ENCODE data around the gene CLEC3A. TPM values are rescaled to one million over a fixed set of nuclear protein-coding genes. Genes with fewer than 3 reads are reported as not detected.

The CLEC3A gene
- polyA plus RNA-seq, 1 experiment, result not detected

DNA sequence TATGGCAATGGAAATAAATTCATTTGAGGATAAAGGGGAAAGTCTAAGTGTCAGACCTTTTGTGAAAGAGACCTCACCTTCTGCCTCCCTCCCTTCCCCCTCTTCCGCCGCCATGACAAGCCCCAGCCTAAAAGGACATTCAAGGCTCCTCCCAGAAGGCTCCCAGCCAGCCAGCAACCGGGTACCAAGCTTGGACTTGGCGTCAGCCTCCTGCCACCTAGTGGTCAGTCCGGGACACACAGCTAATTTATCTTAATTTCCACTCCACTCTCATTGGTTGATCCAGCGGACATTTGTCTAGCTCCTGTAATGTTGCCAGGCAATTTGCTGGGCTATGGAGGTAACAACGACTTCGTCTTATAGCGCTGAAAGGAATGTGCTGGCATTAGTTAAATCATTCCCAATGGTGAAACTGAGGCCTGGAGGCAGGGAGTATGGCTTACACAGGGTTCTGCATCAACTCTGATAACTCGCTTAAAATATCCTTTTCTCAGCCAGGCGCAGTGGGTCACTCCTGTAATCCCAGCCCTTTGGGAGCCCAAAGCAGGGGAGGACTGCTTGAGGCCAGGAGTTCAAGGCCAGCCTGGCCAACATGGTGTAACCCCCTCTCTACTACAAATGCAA is 19.3 kb upstream of the CLEC3A start:
- H3K9me3 ChIP-seq (ENCODE audit: control insufficient read depth, insufficient read depth, low read length), result no peaks in the 10 kb centered on the region
- ChIA-PET CTCF (interaction anchor here (0.6 to 4.8 kb wide), 64 partner anchors 10 to 768 kb away, joined by 3 to 92 read pairs (median 4); partner anchors contain the start of gene NUDT7), POLR2A (interaction anchor here (1.0 kb wide), 1 partner anchor 281 kb away, joined by 3 read pairs; the partner anchor contains the start of gene NUDT7)
- TF ChIP-seq, protein P1, sequence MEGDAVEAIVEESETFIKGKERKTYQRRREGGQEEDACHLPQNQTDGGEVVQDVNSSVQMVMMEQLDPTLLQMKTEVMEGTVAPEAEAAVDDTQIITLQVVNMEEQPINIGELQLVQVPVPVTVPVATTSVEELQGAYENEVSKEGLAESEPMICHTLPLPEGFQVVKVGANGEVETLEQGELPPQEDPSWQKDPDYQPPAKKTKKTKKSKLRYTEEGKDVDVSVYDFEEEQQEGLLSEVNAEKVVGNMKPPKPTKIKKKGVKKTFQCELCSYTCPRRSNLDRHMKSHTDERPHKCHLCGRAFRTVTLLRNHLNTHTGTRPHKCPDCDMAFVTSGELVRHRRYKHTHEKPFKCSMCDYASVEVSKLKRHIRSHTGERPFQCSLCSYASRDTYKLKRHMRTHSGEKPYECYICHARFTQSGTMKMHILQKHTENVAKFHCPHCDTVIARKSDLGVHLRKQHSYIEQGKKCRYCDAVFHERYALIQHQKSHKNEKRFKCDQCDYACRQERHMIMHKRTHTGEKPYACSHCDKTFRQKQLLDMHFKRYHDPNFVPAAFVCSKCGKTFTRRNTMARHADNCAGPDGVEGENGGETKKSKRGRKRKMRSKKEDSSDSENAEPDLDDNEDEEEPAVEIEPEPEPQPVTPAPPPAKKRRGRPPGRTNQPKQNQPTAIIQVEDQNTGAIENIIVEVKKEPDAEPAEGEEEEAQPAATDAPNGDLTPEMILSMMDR (IDR thresholded peaks at IDR 0.05; ENCODE audit: low read depth, low read length), result peak; percentile 93
- no peak overlapping the region for H3K4me3 ChIP-seq (ENCODE audit: low read depth, low read length)
- no peak overlapping the region for H3K27ac ChIP-seq (ENCODE audit: low read depth, low read length)
- H3K27me3 ChIP-seq (ENCODE audit: control insufficient read depth, insufficient read depth, low read length), result no peaks in the 10 kb centered on the region
- DNase-seq (ENCODE audit: low read depth, low spot score), result peak; percentile 79

DNA sequence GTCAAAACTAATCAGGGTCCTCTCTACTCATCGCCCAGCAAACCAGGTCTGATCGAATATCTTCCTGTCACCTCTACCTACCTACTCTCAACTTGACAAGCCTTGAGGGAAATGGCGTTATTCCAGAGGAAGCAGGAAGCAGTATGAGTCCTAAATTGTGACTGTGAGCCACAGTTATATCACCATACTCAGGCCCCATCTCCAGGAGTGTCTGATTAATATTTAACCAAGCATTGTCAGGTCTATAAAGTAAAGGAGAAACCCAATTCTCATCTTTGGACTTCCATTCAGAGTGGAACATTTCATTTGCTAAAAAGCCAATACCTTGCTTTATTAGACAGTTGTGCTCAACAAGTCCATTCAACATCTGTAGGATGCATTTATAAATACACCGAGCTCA is 17.8 kb upstream of the CLEC3A start:
- H3K9me3 ChIP-seq (ENCODE audit: control insufficient read depth, insufficient read depth, low read length), result no peaks in the 10 kb centered on the region
- no peak overlapping the region for H3K4me3 ChIP-seq (ENCODE audit: low read depth, low read length)
- H3K27me3 ChIP-seq (ENCODE audit: control insufficient read depth, insufficient read depth, low read length), result no peaks in the 10 kb centered on the region
- no peak for DNase-seq (ENCODE audit: low read depth, low spot score)
- ChIA-PET POLR2A (no interaction called here), CTCF (interaction anchor here (0.6 to 4.8 kb wide), 12 partner anchors 11 to 609 kb away, joined by 3 to 92 read pairs (median 14); no protein-coding TSS in a partner anchor)
- no peak overlapping the region for H3K27ac ChIP-seq (ENCODE audit: low read depth, low read length)
- TF ChIP-seq, protein P1 (IDR thresholded peaks at IDR 0.05; ENCODE audit: low read depth, low read length), result no peak

DNA sequence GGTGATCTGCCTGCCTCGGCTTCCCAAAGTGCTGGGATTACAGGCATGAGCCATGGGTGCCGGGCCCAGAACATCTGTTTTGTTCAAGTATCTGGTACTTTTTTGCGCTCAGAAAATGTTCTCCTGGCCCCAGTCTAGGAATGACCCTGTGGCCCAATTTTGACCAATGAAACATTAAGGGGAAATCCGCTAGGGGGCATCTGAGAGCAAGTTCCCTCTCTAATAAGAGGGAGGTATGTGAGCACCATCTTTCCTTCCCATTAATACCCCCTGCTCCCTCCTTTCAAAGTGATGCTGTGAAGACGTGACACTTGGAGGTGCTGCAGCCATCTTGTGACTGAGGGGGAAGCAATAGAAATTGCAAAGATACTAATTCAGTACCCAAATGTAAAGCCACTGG is 16.5 kb upstream of the CLEC3A start:
- no peaks in the 10 kb centered on the region for H3K27me3 ChIP-seq (ENCODE audit: control insufficient read depth, insufficient read depth, low read length)
- CTCF ChIA-PET, result no interaction called here

DNA sequence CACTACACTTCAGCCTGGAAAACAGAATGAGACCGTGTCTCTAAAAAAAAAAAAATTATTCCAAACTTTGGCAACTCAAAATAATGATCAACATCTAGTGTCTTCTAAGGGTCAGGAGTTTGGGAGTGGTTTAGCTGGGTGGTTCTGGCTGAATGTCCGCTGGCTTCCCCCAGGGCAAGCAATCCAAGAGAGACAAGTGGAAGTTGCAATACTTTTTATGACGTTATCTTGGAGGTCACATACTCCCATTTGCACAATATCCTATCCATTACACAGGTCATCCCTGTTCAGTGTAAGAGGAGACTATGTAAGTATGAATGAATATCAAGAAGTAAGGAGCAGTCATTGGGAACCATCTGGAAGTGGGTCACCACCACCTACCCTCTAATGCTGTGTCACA is 15.2 kb upstream of the CLEC3A start:
- TF ChIP-seq, protein P1 (IDR thresholded peaks at IDR 0.05; ENCODE audit: low read depth, low read length), result no peak
- Histone ChIP-seq H3K9me3 (ENCODE audit: control insufficient read depth, insufficient read depth, low read length) (no peaks in the 10 kb centered on the region), H3K4me3 (ENCODE audit: low read depth, low read length) (no peak overlapping the region), H3K27me3 (ENCODE audit: control insufficient read depth, insufficient read depth, low read length) (no peaks in the 10 kb centered on the region), H3K27ac (ENCODE audit: low read depth, low read length) (no peak overlapping the region)
- ChIA-PET POLR2A (no interaction called here), CTCF (no interaction called here)
- no peak for DNase-seq (ENCODE audit: low read depth, low spot score)

More for the DNA sequence above, 16.5 kb upstream of the CLEC3A start:
- POLR2A ChIA-PET, result no interaction called here
- DNase-seq (ENCODE audit: low read depth, low spot score), result no peak
- H3K9me3 ChIP-seq (ENCODE audit: control insufficient read depth, insufficient read depth, low read length), result no peaks in the 10 kb centered on the region
- no peak overlapping the region for H3K4me3 ChIP-seq (ENCODE audit: low read depth, low read length)
- TF ChIP-seq, protein P1 (IDR thresholded peaks at IDR 0.05; ENCODE audit: low read depth, low read length), result peak; percentile 26; the same call in 1 of the 2 replicates
- no peak overlapping the region for H3K27ac ChIP-seq (ENCODE audit: low read depth, low read length)

DNA sequence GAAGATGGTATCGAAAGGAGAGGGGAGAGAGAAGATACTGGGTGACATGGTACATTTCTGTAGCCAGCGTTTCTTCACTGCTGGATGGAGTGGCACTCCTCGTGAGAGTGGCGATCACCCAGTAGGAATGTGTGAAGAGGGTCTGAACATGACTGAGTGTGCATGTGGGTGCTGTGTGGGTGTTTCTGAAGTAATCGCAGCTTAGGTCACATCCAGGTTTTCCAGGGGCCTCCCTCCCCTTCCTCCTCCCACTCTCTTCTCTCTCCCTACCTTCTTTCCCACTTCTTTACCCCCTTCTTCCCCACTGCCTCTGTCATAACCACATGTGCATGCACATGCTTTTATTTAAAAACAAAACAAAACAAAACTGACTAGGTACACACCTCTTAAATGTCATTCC is 1.8 kb downstream of the CLEC3A start:
- CTCF ChIA-PET, result interaction anchor here (0.6 kb wide), 1 partner anchor 14 kb away, joined by 3 read pairs; no protein-coding TSS in a partner anchor
- H3K4me3 ChIP-seq (ENCODE audit: low read depth, low read length), result no peak overlapping the region
- no peaks in the 10 kb centered on the region for H3K9me3 ChIP-seq (ENCODE audit: control insufficient read depth, insufficient read depth, low read length)
- no peak for DNase-seq (ENCODE audit: low read depth, low spot score)
- TF ChIP-seq, protein P1 (IDR thresholded peaks at IDR 0.05; ENCODE audit: low read depth, low read length), result no peak
- no peak overlapping the region for H3K27ac ChIP-seq (ENCODE audit: low read depth, low read length)
- no peaks in the 10 kb centered on the region for H3K27me3 ChIP-seq (ENCODE audit: control insufficient read depth, insufficient read depth, low read length)
- POLR2A ChIA-PET, result no interaction called here
